HL-60 (cell line): ENCODE measurements around the gene SEMA3D.

Experiments
- DNase-seq, 2 experiments: peaks; one replicate each; pipeline ENCODE4 v3.0.0-alpha.2; 2010 to 2020; ENCODE audit warnings: low read depth in 1 of 2, low spot score in 1 of 2
- H3K27ac ChIP-seq: fragments of 250-450 bp; sonication (Bioruptor Pico); replicated peaks from 2 replicates; pipeline ENCODE4 v1.5.1; 2020; ENCODE audit warnings: mild to moderate bottlenecking, moderate library complexity
- H3K27me3 ChIP-seq: fragments of 250-450 bp; sonication (Bioruptor Pico); 2 replicates; pipeline ENCODE4 v1.5.1; 2021; ENCODE audit warnings: mild to moderate bottlenecking, moderate library complexity; ENCODE audit not compliant: insufficient read depth, poor library complexity, severe bottlenecking
- H3K4me3 ChIP-seq: replicated peaks from 2 replicates; pipeline ENCODE4 v1.5.1; 2011; ENCODE audit warnings: mild to moderate bottlenecking, control low read depth, low read length; ENCODE audit not compliant: insufficient read depth
- CTCF ChIP-seq: IDR thresholded peaks from one replicate; pipeline ENCODE4 v1.5.1; 2011; ENCODE audit warnings: low read length, control low read depth, inconsistent platforms; ENCODE audit not compliant: insufficient read depth
- GABPA ChIP-seq: IDR thresholded peaks from 2 replicates; pipeline ENCODE4 v1.6.1; 2012; ENCODE audit warnings: low read depth
- POLR2AphosphoS5 ChIP-seq: IDR thresholded peaks from 2 replicates; pipeline ENCODE4 v1.6.1; 2012; ENCODE audit warnings: low read depth
- SPI1 ChIP-seq: IDR thresholded peaks from 2 replicates; pipeline ENCODE4 v1.6.1; 2012; ENCODE audit warnings: low read depth, mild to moderate bottlenecking, borderline replicate concordance
- TF ChIP-seq, protein P1 (sequence below): IDR thresholded peaks from 2 replicates; pipeline ENCODE4 v1.6.1; 2012; ENCODE audit warnings: low read depth; ENCODE audit not compliant: insufficient replicate concordance

Gene SEMA3D

DNA sequence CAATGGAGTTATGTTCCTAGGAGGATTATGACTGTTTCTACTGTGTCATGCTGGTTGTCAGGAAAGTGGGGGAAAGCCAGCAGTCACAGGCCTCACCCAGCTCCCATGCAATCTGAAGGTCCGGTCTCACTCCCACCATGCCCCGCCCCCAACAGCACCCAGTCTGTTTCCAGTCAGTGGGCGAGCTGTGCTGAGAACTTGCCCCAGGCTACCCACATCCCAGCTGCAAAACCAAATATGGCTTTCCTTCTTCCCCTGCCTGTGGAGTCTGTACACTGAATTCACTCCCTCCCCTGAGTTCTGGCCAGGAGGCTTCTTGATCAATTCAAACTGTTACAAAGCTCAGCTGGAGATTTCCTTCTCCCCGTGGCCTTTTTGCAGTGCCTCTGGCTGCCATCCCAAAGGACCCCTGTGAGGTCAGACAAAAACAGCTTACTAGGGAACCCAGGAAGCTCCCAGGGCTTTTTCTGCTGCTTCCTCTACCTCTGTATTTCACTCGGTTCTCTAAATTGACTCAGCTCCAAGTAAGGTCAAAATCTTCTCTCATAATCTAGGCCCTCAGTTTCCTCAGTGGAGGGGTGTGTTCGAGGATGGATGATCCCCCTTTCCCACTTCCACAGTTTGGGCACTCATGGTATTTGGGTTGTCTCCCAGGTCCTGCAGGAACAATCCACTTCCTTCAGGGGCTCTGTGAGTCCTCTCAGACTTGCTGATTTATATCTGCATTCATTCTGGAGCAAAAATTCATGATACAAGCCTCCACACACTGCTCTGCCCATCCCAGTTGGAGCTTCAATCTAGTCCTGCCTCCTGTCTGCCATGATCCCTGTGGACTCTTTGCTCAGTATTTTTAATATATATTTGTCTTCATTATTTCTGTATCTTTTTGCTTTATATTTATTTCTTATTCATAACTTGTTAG, 205.5 kb downstream of the SEMA3D start:
- no peaks in the 10 kb centered on the region for H3K27me3 ChIP-seq
- DNase-seq = no peak
- TF ChIP-seq POLR2AphosphoS5 = no peak
- H3K4me3 ChIP-seq = no peak overlapping the region
- no peak overlapping the region for H3K27ac ChIP-seq

- TF ChIP-seq, protein P1, sequence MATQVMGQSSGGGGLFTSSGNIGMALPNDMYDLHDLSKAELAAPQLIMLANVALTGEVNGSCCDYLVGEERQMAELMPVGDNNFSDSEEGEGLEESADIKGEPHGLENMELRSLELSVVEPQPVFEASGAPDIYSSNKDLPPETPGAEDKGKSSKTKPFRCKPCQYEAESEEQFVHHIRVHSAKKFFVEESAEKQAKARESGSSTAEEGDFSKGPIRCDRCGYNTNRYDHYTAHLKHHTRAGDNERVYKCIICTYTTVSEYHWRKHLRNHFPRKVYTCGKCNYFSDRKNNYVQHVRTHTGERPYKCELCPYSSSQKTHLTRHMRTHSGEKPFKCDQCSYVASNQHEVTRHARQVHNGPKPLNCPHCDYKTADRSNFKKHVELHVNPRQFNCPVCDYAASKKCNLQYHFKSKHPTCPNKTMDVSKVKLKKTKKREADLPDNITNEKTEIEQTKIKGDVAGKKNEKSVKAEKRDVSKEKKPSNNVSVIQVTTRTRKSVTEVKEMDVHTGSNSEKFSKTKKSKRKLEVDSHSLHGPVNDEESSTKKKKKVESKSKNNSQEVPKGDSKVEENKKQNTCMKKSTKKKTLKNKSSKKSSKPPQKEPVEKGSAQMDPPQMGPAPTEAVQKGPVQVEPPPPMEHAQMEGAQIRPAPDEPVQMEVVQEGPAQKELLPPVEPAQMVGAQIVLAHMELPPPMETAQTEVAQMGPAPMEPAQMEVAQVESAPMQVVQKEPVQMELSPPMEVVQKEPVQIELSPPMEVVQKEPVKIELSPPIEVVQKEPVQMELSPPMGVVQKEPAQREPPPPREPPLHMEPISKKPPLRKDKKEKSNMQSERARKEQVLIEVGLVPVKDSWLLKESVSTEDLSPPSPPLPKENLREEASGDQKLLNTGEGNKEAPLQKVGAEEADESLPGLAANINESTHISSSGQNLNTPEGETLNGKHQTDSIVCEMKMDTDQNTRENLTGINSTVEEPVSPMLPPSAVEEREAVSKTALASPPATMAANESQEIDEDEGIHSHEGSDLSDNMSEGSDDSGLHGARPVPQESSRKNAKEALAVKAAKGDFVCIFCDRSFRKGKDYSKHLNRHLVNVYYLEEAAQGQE = no peak
- no peak for TF ChIP-seq POLR2AphosphoS5
- no peak for TF ChIP-seq GABPA
- TF ChIP-seq SPI1 = no peak
- no peak for TF ChIP-seq CTCF
- no peak for DNase-seq
- Histone ChIP-seq H3K27ac (no peak overlapping the region), H3K27me3 (no peaks in the 10 kb centered on the region), H3K4me3 (no peak overlapping the region)
Observed at GRCh38 chr7:84975586-84976185, 211.2 kb downstream of the SEMA3D start.

DNA sequence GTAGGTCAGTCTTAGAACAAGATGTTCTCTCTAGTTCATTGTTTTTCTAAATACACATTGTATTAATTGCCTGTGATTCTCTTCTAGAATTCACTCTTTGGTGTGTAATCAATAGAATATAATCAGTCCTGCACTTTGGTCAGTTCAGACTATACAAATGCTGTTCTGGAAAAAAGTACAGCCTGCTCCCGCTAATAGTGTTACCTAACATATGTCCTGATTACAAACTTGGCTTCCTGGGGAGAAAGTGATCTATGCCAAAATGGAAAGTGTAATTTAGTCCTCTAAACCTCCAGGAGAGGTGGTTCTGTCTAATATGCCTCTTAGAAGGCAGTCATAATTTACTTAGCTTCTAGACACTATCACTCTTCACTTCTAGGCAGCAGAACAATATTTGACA, 215.5 kb downstream of the SEMA3D start:
- Histone ChIP-seq H3K27ac (no peak overlapping the region), H3K4me3 (no peak overlapping the region), H3K27me3 (no peaks in the 10 kb centered on the region)
- TF ChIP-seq CTCF = no peak
- TF ChIP-seq, protein P1 = no peak
- TF ChIP-seq SPI1 = no peak
- no peak for TF ChIP-seq POLR2AphosphoS5
- no peak for TF ChIP-seq GABPA
- no peak for DNase-seq

DNA sequence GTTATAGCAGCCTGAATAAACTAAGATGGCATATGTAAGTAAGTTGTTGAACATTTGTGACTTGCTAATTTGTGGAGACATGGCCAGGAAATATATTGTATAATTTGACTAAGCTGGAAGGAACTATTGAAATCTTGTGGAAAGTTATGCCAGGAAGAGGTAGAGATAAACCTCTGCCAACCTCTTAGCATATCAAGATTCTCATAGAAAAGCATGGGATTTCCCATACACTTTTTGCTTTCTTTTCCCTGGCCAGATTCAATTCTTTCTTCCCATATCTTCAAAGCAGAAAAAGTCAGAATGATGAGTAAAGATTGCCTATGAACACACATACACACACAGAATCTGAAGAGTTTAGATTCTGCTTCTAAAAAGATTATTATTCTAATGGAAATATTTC, 216.2 kb downstream of the SEMA3D start:
- H3K4me3 ChIP-seq = no peak overlapping the region
- TF ChIP-seq, protein P1 = no peak
- TF ChIP-seq CTCF = no peak
- TF ChIP-seq POLR2AphosphoS5 = no peak
- no peak for TF ChIP-seq GABPA
- no peak for TF ChIP-seq SPI1

More for the DNA sequence above, 216.2 kb downstream of the SEMA3D start:
- no peak for DNase-seq
- Histone ChIP-seq H3K27me3 (no peaks in the 10 kb centered on the region), H3K27ac (no peak overlapping the region)
